K562 (cell line): Measurements from ENCODE around the gene NEMP2. TPM values are rescaled to one million over a fixed set of nuclear protein-coding genes. Genes with fewer than 3 reads are reported as not detected.

Source experiments
- ATAC-seq: fragments of 200-7000 bp; cut with Tn5 transposase; 3 replicates; pipeline ENCODE4 v1.9.1; 2020; ENCODE audit warnings: moderate library complexity
- BruUV-seq: library from RNA; stranded (reverse); fragments of 400-500 nt; replicated peaks from 2 replicates; lab custom pipeline; 2021; lab: Mats Ljungman, UMichigan
- CTCF ChIA-PET: fragments of 300-600 bp; formaldehyde crosslinking; extraction: SDS; loops from one replicate; lab custom pipeline; 2021; ENCODE audit warnings: low intra/inter-chr PET ratio; lab: Yijun Ruan, JAX
- POLR2A ChIA-PET: fragments of 300-600, 350-650 bp; sonication (Branson Sonifier 250); formaldehyde crosslinking; extraction: SDS; loops from one replicate; lab custom pipeline; 2021; ENCODE audit warnings: antibody characterized with exemption, inconsistent platforms; lab: Yijun Ruan, JAX
- DNase-seq, 4 experiments: peaks; one replicate each; pipeline versions ENCODE4 v3.0.0 to v3.0.0-alpha.2; 2011 to 2018; ENCODE audit warnings: low spot score in 3 of 4, mixed read lengths in 3 of 4; ENCODE audit errors: extremely low read depth in 1 of 4
- FAIRE-seq: peaks from 2 replicates; lab custom pipeline; 2011; peaks lifted over from hg19 to GRCh38; lab: Jason Lieb, UNC
- H2AFZ ChIP-seq: 2 replicates; pipeline ENCODE4 v1.6.0; 2011; ENCODE audit warnings: low read depth, low read length, control low read depth, inconsistent platforms
- H3K27ac ChIP-seq: fragments of 200-600 bp; 3 replicates; pipeline ENCODE4 v1.8.0; 2011; ENCODE audit warnings: low read depth, mild to moderate bottlenecking, control low read depth, inconsistent platforms, low read length, moderate library complexity, mixed read lengths; ENCODE audit errors: extremely low read depth
- H3K27me3 ChIP-seq, 2 experiments: fragments of 300-600 bp in 1 of 2; 2 replicates in 1 of 2; 3 replicates in 1 of 2; pipeline versions ENCODE4 v1.6.0 to v1.8.0; 2011; ENCODE audit warnings: inconsistent platforms in 2 of 2, low read length in 2 of 2, mild to moderate bottlenecking in 1 of 2, mixed read lengths in 1 of 2, moderate library complexity in 1 of 2; ENCODE audit not compliant: control insufficient read depth in 2 of 2, insufficient read depth in 2 of 2
- H3K36me3 ChIP-seq: fragments of 300-600 bp; 3 replicates; pipeline ENCODE4 v1.8.0; 2011; ENCODE audit warnings: mild to moderate bottlenecking, low read length, inconsistent platforms; ENCODE audit not compliant: control insufficient read depth, insufficient read depth
- H3K4me1 ChIP-seq, 2 experiments: fragments of 200-600 bp in 1 of 2; replicated peaks in 1 of 2; 2 replicates in 1 of 2; 3 replicates in 1 of 2; pipeline versions ENCODE4 v1.5.1 to v1.8.0; 2011; ENCODE audit warnings: inconsistent platforms in 2 of 2, low read length in 2 of 2, mild to moderate bottlenecking in 1 of 2, mixed read lengths in 1 of 2, moderate library complexity in 1 of 2; ENCODE audit not compliant: control insufficient read depth in 2 of 2, insufficient read depth in 2 of 2
- H3K4me2 ChIP-seq: 2 replicates; pipeline ENCODE4 v1.6.1; 2011; ENCODE audit warnings: low read length, control low read depth, inconsistent platforms, mixed read lengths; ENCODE audit not compliant: insufficient read depth
- H3K4me3 ChIP-seq: fragments of 200-600 bp; sonication (generic), shearing (Covaris generic); 2 replicates; pipeline ENCODE4 v1.5.1; 2016; ENCODE audit warnings: control low read depth, inconsistent platforms
- H3K79me2 ChIP-seq: fragments of 200-600 bp; 3 replicates; pipeline ENCODE4 v1.8.0; 2011; ENCODE audit warnings: low read length, inconsistent platforms; ENCODE audit not compliant: control insufficient read depth, insufficient read depth
- H3K9ac ChIP-seq, 2 experiments: 2 replicates each; pipeline versions ENCODE4 v1.6.0 to v1.6.1; 2011; ENCODE audit warnings: low read depth in 2 of 2, low read length in 2 of 2, control low read depth in 1 of 2, inconsistent platforms in 1 of 2, mild to moderate bottlenecking in 1 of 2, mixed read lengths in 1 of 2; ENCODE audit not compliant: insufficient read depth in 1 of 2
- H3K9me1 ChIP-seq: one replicate; pipeline ENCODE4 v1.6.0; 2011; ENCODE audit warnings: inconsistent platforms, mild to moderate bottlenecking, low read length, moderate library complexity; ENCODE audit not compliant: control insufficient read depth, insufficient read depth
- H3K9me3 ChIP-seq: replicated peaks from 2 replicates; pipeline ENCODE4 v1.5.1; 2011; ENCODE audit warnings: low read depth, low read length, inconsistent platforms; ENCODE audit not compliant: control insufficient read depth, insufficient read depth
- H4K20me1 ChIP-seq: replicated peaks from 2 replicates; pipeline ENCODE4 v1.6.1; 2011; ENCODE audit warnings: low read length, inconsistent platforms, mixed read lengths; ENCODE audit not compliant: control insufficient read depth, insufficient read depth
- BCL6 ChIP-seq: fragments of 250-450 bp; sonication (Bioruptor Pico); IDR thresholded peaks from 2 replicates; pipeline ENCODE4 v1.4.0; 2020
- EGR1 ChIP-seq: fragments of 450-650 bp; conservative IDR thresholded peaks from 2 replicates; pipeline ENCODE4 v1.6.1; 2017; ENCODE audit warnings: mild to moderate bottlenecking
- HOXB6 ChIP-seq: fragments of 250-450 bp; sonication (Bioruptor Pico); IDR thresholded peaks from 2 replicates; pipeline ENCODE4 v1.5.1; 2022; ENCODE audit warnings: mild to moderate bottlenecking, borderline replicate concordance
- KLF1 ChIP-seq: fragments of 450-650 bp; IDR thresholded peaks from 2 replicates; pipeline ENCODE4 v1.6.1; 2016; ENCODE audit warnings: missing genetic modification characterization, missing compliant biosample characterization
- MBD1 ChIP-seq: fragments of 250-450 bp; sonication (Bioruptor Pico); IDR thresholded peaks from 2 replicates; pipeline ENCODE4 v1.8.0; 2022; ENCODE audit warnings: inconsistent platforms
- POU5F1 ChIP-seq: fragments of 150-350 bp; IDR thresholded peaks from 2 replicates; pipeline ENCODE4 v1.6.1; 2014; ENCODE audit warnings: borderline replicate concordance, low read length, low read depth, mild to moderate bottlenecking; ENCODE audit not compliant: partially characterized antibody
- THRAP3 ChIP-seq: fragments of 450-650 bp; IDR thresholded peaks from 2 replicates; pipeline ENCODE4 v1.6.1; 2016; ENCODE audit warnings: mild to moderate bottlenecking, inconsistent platforms, borderline replicate concordance
- ZNF12 ChIP-seq: sonication (generic); formaldehyde crosslinking; IDR thresholded peaks from 2 replicates; pipeline ENCODE4 v1.4.0; 2020; ENCODE audit warnings: mild to moderate bottlenecking, missing genetic modification reagents
- ZNF592 ChIP-seq: fragments of 450-650 bp; IDR thresholded peaks from 2 replicates; pipeline ENCODE4 v1.6.1; 2017; ENCODE audit warnings: antibody characterized with exemption, mild to moderate bottlenecking
- ZNF780A ChIP-seq: fragments of 250-450 bp; sonication (Bioruptor Pico); IDR thresholded peaks from 2 replicates; pipeline ENCODE4 v1.5.0; 2021; ENCODE audit warnings: mild to moderate bottlenecking
- WGBS: fragments of 100-300 bp; shearing (Covaris generic); methylation state at CpG from one replicate; pipeline ENCODE4 v1.1.6; 2016; ENCODE audit warnings: low coverage, mixed read lengths; ENCODE audit not compliant: insufficient coverage; ENCODE audit errors: missing lambda C conversion rate; 5-methylcytosine and 5-hydroxymethylcytosine counted together
- in situ Hi-C: fragments of 300-500 bp; cut with MboI; formaldehyde crosslinking; loops from 4 replicates; pipeline ENCODE4 v1.15.0; 2018; ENCODE audit warnings: inconsistent platforms, mixed read lengths
- intact Hi-C: fragments of 100-400 bp; cut with micrococcal nuclease; formaldehyde crosslinking; loops from 2 replicates; pipeline ENCODE4 v1.14.2; 2022
- polyA plus RNA-seq, 8 experiments: library from polyadenylated mRNA; depleted of rRNA in 4 of 8; stranded (reverse) in 5 of 8; unstranded in 3 of 8; fragments of >200 nt; fragmentation: Nextera tagmentation in 2 of 8; fragmentation: Illumina TruSeq in 1 of 8; extraction: Ambion mirVana in 2 of 8; extraction: Trizol in 1 of 8; gene quantifications; 2 replicates each; pipeline versions ENCODE4 v1.2.1 to v1.2.3, GENCODE V29; 2011 to 2014; ENCODE audit warnings: inconsistent platforms in 1 of 8, missing spikeins in 1 of 8
- total RNA-seq, 7 experiments: library from RNA; depleted of rRNA in 6 of 7; stranded (reverse); fragments of >200 nt in 6 of 7; fragmentation: Illumina TruSeq in 2 of 7; extraction: Trizol in 2 of 7; gene quantifications; 2 replicates each; pipeline versions ENCODE4 v1.2.1 to v1.2.3, GENCODE V29; 2011 to 2021; ENCODE audit warnings: low replicate concordance in 1 of 7

The NEMP2 gene
- total and polyA plus RNA-seq, 9 of the 15 experiments (the other 6 are each of a cell fraction or from before 2014, with no cell fraction given) = 0.32 to 3.0 (median 1.7) TPM

- H2AFZ ChIP-seq = no peak overlapping the region
- CTCF ChIA-PET = no interaction called here
- H3K4me3 ChIP-seq = no peak overlapping the region
- no peak for FAIRE-seq
- 0 out of 2 replicates have a peak, but pooled peaks cover 4% of the 10 kb centered on the region for H3K9me3 ChIP-seq
- no peak for ATAC-seq
- H3K27me3 ChIP-seq = no peaks in the 10 kb centered on the region
- no peaks in the 10 kb centered on the region for H4K20me1 ChIP-seq
- H3K4me2 ChIP-seq = no peak overlapping the region; the same call in 1 of the 2 replicates
- 75% methylated on average over 7 of the region's 8 CpGs for WGBS
- H3K36me3 ChIP-seq = no peaks in the 10 kb centered on the region; the same call in 2 of the 3 replicates
- BruUV-seq = no TSS peak
- H3K9me1 ChIP-seq = no peaks in the 10 kb centered on the region
- no peaks in the 10 kb centered on the region; the same call in 1 of the 3 replicates for H3K79me2 ChIP-seq
- peaks cover 14 to 60% of the 10 kb centered on the region in 2 experiments; a peak in 4 of 5 replicates for H3K4me1 ChIP-seq
- DNase-seq = no peak
- peak overlapping the region; percentile 72; the same call in 1 of the 3 replicates for H3K27ac ChIP-seq
- TF ChIP-seq EGR1 (no peak), ZNF12 (CRISPR knock-in tag) (peak; percentile 99), ZNF592 (0 out of 2 replicates have a peak, but pooled peaks have one; percentile 19), MBD1 (CRISPR knock-in tag) (no peak), ZNF780A (CRISPR knock-in tag) (no peak), BCL6 (no peak), KLF1 (tag) (no peak), POU5F1 (no peak), HOXB6 (CRISPR knock-in tag) (no peak), THRAP3 (no peak)
- POLR2A ChIA-PET = interaction anchor here (1.9 kb wide), 1 partner anchor 19 kb away, joined by 7 read pairs; no protein-coding TSS in a partner anchor
- in situ Hi-C loops = no loop called here
- intact Hi-C loops = no loop called here
- no peak overlapping the region for H3K9ac ChIP-seq
Measured at GRCh38 chr2:190458352-190459107, 76.0 kb downstream of the NEMP2 start.
